A549 (cell line): ENCODE data around the gene LOXL1. TPM values are rescaled to one million over a fixed set of nuclear protein-coding genes. Genes with fewer than 3 reads are reported as not detected.

Experiments used
- ATAC-seq, 2 experiments: fragments of 200-7000 bp in 1 of 2; fragments of >200 bp in 1 of 2; cut with Nextera tagmentation in 1 of 2; cut with Tn5 transposase in 1 of 2; 3 replicates each; pipeline versions ENCODE4 v1.8.0 to v1.9.1; 2018 to 2020; ENCODE audit warnings: mild to moderate bottlenecking in 1 of 2, moderate library complexity in 1 of 2
- CTCF ChIA-PET: fragments of 300-600 bp; sonication (Branson Sonifier 250); formaldehyde crosslinking; extraction: SDS; loops from one replicate; lab custom pipeline; 2021; ENCODE audit warnings: antibody characterized with exemption, inconsistent platforms; lab: Yijun Ruan, JAX
- POLR2A ChIA-PET: fragments of 350-600 bp; formaldehyde crosslinking; extraction: SDS; loops from one replicate; lab custom pipeline; 2021; ENCODE audit warnings: antibody characterized with exemption, inconsistent platforms; lab: Yijun Ruan, JAX
- DNase-seq, 2 experiments: peaks; one replicate each; pipeline versions ENCODE4 v3.0.0 to v3.0.0-alpha.2; 2011 to 2016; ENCODE audit warnings: low read depth in 1 of 2, low spot score in 1 of 2
- FAIRE-seq: peaks from 2 replicates; lab custom pipeline; 2011; peaks lifted over from hg19 to GRCh38; lab: Jason Lieb, UNC
- H3K27ac ChIP-seq, 2 experiments: fragments of >200 bp; sonication (Bioruptor Twin); formaldehyde crosslinking; 3 replicates each; pipeline ENCODE4 v1.5.1; 2016 to 2017
- H3K4me1 ChIP-seq: fragments of >200 bp; sonication (Bioruptor Twin); formaldehyde crosslinking; 3 replicates; pipeline ENCODE4 v1.6.1; 2016
- H3K4me2 ChIP-seq: fragments of >200 bp; sonication (Bioruptor Twin); formaldehyde crosslinking; 3 replicates; pipeline ENCODE4 v1.6.1; 2016
- H3K4me3 ChIP-seq: fragments of >200 bp; sonication (Bioruptor Twin); formaldehyde crosslinking; 3 replicates; pipeline ENCODE4 v1.5.1; 2016
- H3K9me3 ChIP-seq: fragments of >200 bp; sonication (Bioruptor Twin); formaldehyde crosslinking; 3 replicates; pipeline ENCODE4 v1.6.1; 2016
- CBX8 ChIP-seq: fragments of 200-600 bp; sonication (generic); IDR thresholded peaks from 2 replicates; pipeline ENCODE4 v1.6.1; 2016
- CEBPB ChIP-seq, 2 experiments: fragments of >200 bp in 1 of 2; sonication (Bioruptor Twin) in 1 of 2; formaldehyde crosslinking in 1 of 2; IDR thresholded peaks; 2 replicates each; pipeline ENCODE4 v1.6.1; 2012 to 2016
- CHD2 ChIP-seq: fragments of 150-350 bp; IDR thresholded peaks from 2 replicates; pipeline ENCODE4 v1.6.1; 2014; ENCODE audit warnings: low read length; ENCODE audit not compliant: partially characterized antibody
- ELK1 ChIP-seq: fragments of 150-350 bp; IDR thresholded peaks from 2 replicates; pipeline ENCODE4 v1.6.1; 2014; ENCODE audit warnings: low read depth, mild to moderate bottlenecking, low read length
- FOXS1 ChIP-seq: fragments of 250-450 bp; sonication (Bioruptor Pico); IDR thresholded peaks from 2 replicates; pipeline ENCODE4 v1.5.0; 2020; ENCODE audit warnings: mild to moderate bottlenecking, moderate library complexity
- GATA3 ChIP-seq: IDR thresholded peaks from 2 replicates; pipeline ENCODE4 v1.6.1; 2012; ENCODE audit warnings: borderline replicate concordance
- HEYL ChIP-seq: fragments of 250-450 bp; sonication (Bioruptor Pico); IDR thresholded peaks from 2 replicates; pipeline ENCODE4 v1.8.0; 2021; ENCODE audit warnings: mild to moderate bottlenecking, moderate library complexity
- HOXA7 ChIP-seq: fragments of 250-450 bp; sonication (Bioruptor Pico); IDR thresholded peaks from 2 replicates; pipeline ENCODE4 v1.5.0; 2020; ENCODE audit warnings: mild to moderate bottlenecking, moderate library complexity
- HOXB13 ChIP-seq: fragments of 250-450 bp; sonication (Bioruptor Pico); IDR thresholded peaks from 2 replicates; pipeline ENCODE4 v1.5.0; 2020; ENCODE audit warnings: low read depth, mild to moderate bottlenecking, moderate library complexity
- KDM1A ChIP-seq: fragments of 200-600 bp; sonication (generic); IDR thresholded peaks from 2 replicates; pipeline ENCODE4 v1.6.1; 2016; ENCODE audit warnings: low read depth, mild to moderate bottlenecking
- KDM5A ChIP-seq: fragments of 200-600 bp; sonication (generic); IDR thresholded peaks from 2 replicates; pipeline ENCODE4 v1.6.1; 2016; ENCODE audit warnings: antibody characterized with exemption, mild to moderate bottlenecking
- MAFK ChIP-seq: fragments of 450-650 bp; IDR thresholded peaks from 2 replicates; pipeline ENCODE4 v1.6.1; 2014; ENCODE audit not compliant: partially characterized antibody
- NFE2L2 ChIP-seq: fragments of 150-350 bp; conservative IDR thresholded peaks from 2 replicates; pipeline ENCODE4 v1.6.1; 2014; ENCODE audit warnings: low read length
- NPAS2 ChIP-seq: fragments of 250-450 bp; sonication (Bioruptor Pico); IDR thresholded peaks from 2 replicates; pipeline ENCODE4 v1.8.0; 2022; ENCODE audit warnings: mild to moderate bottlenecking, moderate library complexity, borderline replicate concordance
- PHF8 ChIP-seq: fragments of 200-600 bp; sonication (generic); IDR thresholded peaks from 2 replicates; pipeline ENCODE4 v1.6.1; 2016; ENCODE audit warnings: low read depth, mild to moderate bottlenecking, antibody characterized with exemption, moderate library complexity, borderline replicate concordance
- POLR2A ChIP-seq: IDR thresholded peaks from 2 replicates; pipeline ENCODE4 v1.6.1; 2012; ENCODE audit warnings: mild to moderate bottlenecking, low read length
- RAD21 ChIP-seq, 2 experiments: fragments of >200 bp in 1 of 2; sonication (Bioruptor Twin) in 1 of 2; formaldehyde crosslinking in 1 of 2; IDR thresholded peaks in 1 of 2; conservative IDR thresholded peaks in 1 of 2; 2 replicates in 1 of 2; 3 replicates in 1 of 2; pipeline ENCODE4 v1.6.1; 2012 to 2018; ENCODE audit warnings: inconsistent platforms in 1 of 2
- RCOR1 ChIP-seq: fragments of 150-350 bp; IDR thresholded peaks from 2 replicates; pipeline ENCODE4 v1.6.1; 2014; ENCODE audit warnings: antibody characterized with exemption, low read length, low read depth
- RNF2 ChIP-seq: fragments of 200-600 bp; sonication (generic); IDR thresholded peaks from 2 replicates; pipeline ENCODE4 v1.6.1; 2016; ENCODE audit warnings: low read depth, mild to moderate bottlenecking, antibody characterized with exemption, moderate library complexity, borderline replicate concordance
- SMC3 ChIP-seq: fragments of >200 bp; sonication (Bioruptor Twin); formaldehyde crosslinking; IDR thresholded peaks from 3 replicates; pipeline ENCODE4 v1.6.1; 2018; ENCODE audit warnings: inconsistent platforms
- USF2 ChIP-seq: fragments of 450-650 bp; IDR thresholded peaks from 2 replicates; pipeline ENCODE4 v1.6.1; 2014; ENCODE audit warnings: antibody characterized with exemption
- ZNF302 ChIP-seq: fragments of 250-450 bp; sonication (Bioruptor Pico); IDR thresholded peaks from 2 replicates; pipeline ENCODE4 v1.9.0; 2021; ENCODE audit warnings: inconsistent platforms, mild to moderate bottlenecking, moderate library complexity
- ZSCAN20 ChIP-seq: fragments of 250-450 bp; sonication (Bioruptor Pico); IDR thresholded peaks from 2 replicates; pipeline ENCODE4 v1.8.0; 2022; ENCODE audit warnings: mild to moderate bottlenecking, moderate library complexity
- WGBS: methylation state at CpG from one replicate; pipeline ENCODE4 v1.1.6; 2017; ENCODE audit errors: missing lambda C conversion rate; 5-methylcytosine and 5-hydroxymethylcytosine counted together
- polyA plus RNA-seq, 4 experiments: library from polyadenylated mRNA; depleted of rRNA in 3 of 4; stranded (reverse); fragments of >200 nt; fragmentation: RNase III in 1 of 4; extraction: RNeasy Plus Mini Kit Qiagen cat#74134 plus additional on column Dnase treatment in 1 of 4; gene quantifications; 2 replicates in 3 of 4; 3 replicates in 1 of 4; pipeline ENCODE4 v1.2.3, GENCODE V29; 2011 to 2017
- TF ChIP-seq, protein P1 (sequence below): IDR thresholded peaks from 2 replicates; pipeline ENCODE4 v1.6.1; 2012
- TF ChIP-seq, protein P2 (sequence below): IDR thresholded peaks from 2 replicates; pipeline ENCODE4 v1.6.1; 2012; ENCODE audit warnings: low read depth, borderline replicate concordance
- TF ChIP-seq, protein P3 (sequence below): IDR thresholded peaks from 2 replicates; pipeline ENCODE4 v1.6.1; 2012
- TF ChIP-seq, protein P4 (sequence below): fragments of >200 bp; sonication (Bioruptor Twin); formaldehyde crosslinking; IDR thresholded peaks from 2 replicates; pipeline ENCODE4 v1.6.1; 2016

LOXL1 gene
- polyA plus RNA-seq, 2 of the 4 experiments (the other 2 are of a cell fraction) = 0.62 to 0.65 TPM

GRCh38 chr15:73952913-73953750, 26.9 kb downstream of the LOXL1 start:
- ATAC-seq = no peak
- Histone ChIP-seq H3K9me3 (no peaks in the 10 kb centered on the region), H3K4me1 (peaks cover 12% of the 10 kb centered on the region), H3K4me2 (no peak overlapping the region), H3K4me3 (no peak overlapping the region), H3K27ac (no peak overlapping the region)
- POLR2A ChIA-PET = no interaction called here
- CTCF ChIA-PET = interaction anchor here (0.6 to 4.6 kb wide), 7 partner anchors 13 to 679 kb away, joined by 3 to 64 read pairs (median 4); no protein-coding TSS in a partner anchor
- TF ChIP-seq NPAS2 (CRISPR knock-in tag) = no peak
- no peak for TF ChIP-seq PHF8
- TF ChIP-seq MAFK = no peak
- no peak for TF ChIP-seq KDM1A
- TF ChIP-seq FOXS1 (CRISPR knock-in tag) = no peak
- TF ChIP-seq HOXA7 = no peak
- no peak for TF ChIP-seq HOXB13 (CRISPR knock-in tag)
- no peak for TF ChIP-seq ELK1
- no peak for TF ChIP-seq GATA3
- no peak for TF ChIP-seq ZNF302 (CRISPR knock-in tag)
- TF ChIP-seq, protein P1, sequence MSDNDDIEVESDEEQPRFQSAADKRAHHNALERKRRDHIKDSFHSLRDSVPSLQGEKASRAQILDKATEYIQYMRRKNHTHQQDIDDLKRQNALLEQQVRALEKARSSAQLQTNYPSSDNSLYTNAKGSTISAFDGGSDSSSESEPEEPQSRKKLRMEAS = no peak
- TF ChIP-seq, protein P2, sequence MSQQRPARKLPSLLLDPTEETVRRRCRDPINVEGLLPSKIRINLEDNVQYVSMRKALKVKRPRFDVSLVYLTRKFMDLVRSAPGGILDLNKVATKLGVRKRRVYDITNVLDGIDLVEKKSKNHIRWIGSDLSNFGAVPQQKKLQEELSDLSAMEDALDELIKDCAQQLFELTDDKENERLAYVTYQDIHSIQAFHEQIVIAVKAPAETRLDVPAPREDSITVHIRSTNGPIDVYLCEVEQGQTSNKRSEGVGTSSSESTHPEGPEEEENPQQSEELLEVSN = no peak
- TF ChIP-seq, protein P3, sequence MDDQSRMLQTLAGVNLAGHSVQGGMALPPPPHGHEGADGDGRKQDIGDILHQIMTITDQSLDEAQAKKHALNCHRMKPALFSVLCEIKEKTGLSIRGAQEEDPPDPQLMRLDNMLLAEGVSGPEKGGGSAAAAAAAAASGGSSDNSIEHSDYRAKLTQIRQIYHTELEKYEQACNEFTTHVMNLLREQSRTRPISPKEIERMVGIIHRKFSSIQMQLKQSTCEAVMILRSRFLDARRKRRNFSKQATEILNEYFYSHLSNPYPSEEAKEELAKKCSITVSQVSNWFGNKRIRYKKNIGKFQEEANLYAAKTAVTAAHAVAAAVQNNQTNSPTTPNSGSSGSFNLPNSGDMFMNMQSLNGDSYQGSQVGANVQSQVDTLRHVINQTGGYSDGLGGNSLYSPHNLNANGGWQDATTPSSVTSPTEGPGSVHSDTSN = no peak
- no peak for TF ChIP-seq CHD2
- no peak for TF ChIP-seq KDM5A
- TF ChIP-seq NFE2L2 = no peak
- no peak for TF ChIP-seq RCOR1
- TF ChIP-seq CBX8 = no peak
- TF ChIP-seq HEYL (CRISPR knock-in tag) = no peak
- TF ChIP-seq RNF2 = no peak
- 73% methylated on average over 5 of the region's 10 CpGs for WGBS
- no peak for FAIRE-seq
- no peak for DNase-seq

DNA sequence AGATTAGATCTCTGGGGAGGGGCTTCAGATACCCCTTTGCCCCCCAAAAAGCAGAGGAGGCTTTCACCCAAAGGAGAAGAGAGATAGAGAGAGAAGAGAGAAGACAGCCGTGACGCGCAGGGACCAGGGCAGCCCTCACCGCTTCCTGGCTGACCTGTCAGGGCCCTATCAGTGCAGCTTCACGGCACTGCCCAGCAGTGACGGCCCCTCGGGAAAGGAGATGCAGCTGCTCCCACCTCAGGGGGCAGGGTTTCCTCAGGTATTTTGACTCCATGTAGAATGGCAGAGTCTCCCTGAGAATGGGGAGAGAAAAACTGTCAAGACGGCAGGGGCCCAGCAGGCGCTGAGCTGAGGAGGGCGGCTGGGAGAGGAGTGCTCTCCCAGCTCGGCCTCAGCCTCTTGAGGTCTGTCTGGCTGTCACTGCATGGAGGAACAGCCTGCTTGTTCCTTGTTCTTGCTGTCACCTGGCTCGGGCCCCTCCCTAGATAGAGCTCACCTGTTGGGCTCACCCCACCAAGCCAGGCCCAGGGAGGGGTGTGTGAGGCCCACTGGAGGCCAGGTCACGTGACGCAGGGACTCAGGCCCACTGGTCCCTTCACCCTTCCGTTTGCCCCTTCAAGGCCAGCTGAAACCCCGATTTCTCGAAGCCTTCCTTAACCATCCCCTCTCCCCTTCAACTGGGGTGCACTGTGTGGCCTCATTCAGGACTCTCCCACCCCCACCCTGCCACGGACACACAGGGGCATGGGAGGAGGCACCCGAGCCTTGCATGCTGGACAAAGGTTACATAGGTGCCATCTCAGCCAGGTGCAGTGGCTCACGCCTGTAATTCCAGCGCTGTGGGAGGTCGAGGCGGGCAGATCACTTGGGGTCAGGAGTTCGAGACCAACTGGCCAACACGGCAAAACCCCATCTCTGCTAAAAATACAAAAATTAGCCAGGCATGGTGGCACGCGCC, 28.2 kb downstream of the LOXL1 start:
- ChIA-PET CTCF (interaction anchor here (0.7 to 4.6 kb wide), 6 partner anchors 11 to 368 kb away, joined by 3 to 64 read pairs (median 4); no protein-coding TSS in a partner anchor), POLR2A (no interaction called here)
- no peak for DNase-seq
- no peak for ATAC-seq
- no peak for FAIRE-seq
- no peak for TF ChIP-seq POLR2A
- TF ChIP-seq USF2 = no peak
- TF ChIP-seq ELK1 = no peak
- TF ChIP-seq, protein P4, sequence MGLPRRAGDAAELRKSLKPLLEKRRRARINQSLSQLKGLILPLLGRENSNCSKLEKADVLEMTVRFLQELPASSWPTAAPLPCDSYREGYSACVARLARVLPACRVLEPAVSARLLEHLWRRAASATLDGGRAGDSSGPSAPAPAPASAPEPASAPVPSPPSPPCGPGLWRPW = no peak
- TF ChIP-seq, protein P3 = no peak
- no peak for TF ChIP-seq SMC3
- TF ChIP-seq RAD21 (conservative IDR thresholded peaks at IDR 0.05 in 1 of 2, IDR thresholded peaks at IDR 0.05 in 1 of 2) = no peak
- TF ChIP-seq KDM1A = no peak
- no peak for TF ChIP-seq ZSCAN20
- no peak for TF ChIP-seq KDM5A
- TF ChIP-seq CEBPB (IDR thresholded peaks at IDR 0.05) = no peak
- H3K4me1 ChIP-seq = peaks cover 12% of the 10 kb centered on the region
- no peak overlapping the region for H3K4me2 ChIP-seq
- no peak overlapping the region for H3K4me3 ChIP-seq
- 84% methylated on average over 22 of the region's 27 CpGs for WGBS
- H3K27ac ChIP-seq = no peak overlapping the region
- H3K9me3 ChIP-seq = no peaks in the 10 kb centered on the region
